GM23248 (cell line): ENCODE measurements around the gene SEMA6D. TPM values are rescaled to one million over a fixed set of nuclear protein-coding genes. Genes with fewer than 3 reads are reported as not detected.

Experiments used
- DNase-seq: peaks from one replicate; pipeline ENCODE4 v3.0.0-alpha.2; 2015
- H2AFZ ChIP-seq: fragments of 200-600 bp; sonication (generic); 2 replicates; pipeline ENCODE4 v1.6.1; 2016; ENCODE audit warnings: antibody characterized with exemption
- H3F3A ChIP-seq: fragments of 200-600 bp; sonication (generic); 2 replicates; pipeline ENCODE4 v1.6.1; 2016; ENCODE audit warnings: mild to moderate bottlenecking, antibody characterized with exemption, mixed run types; ENCODE audit not compliant: insufficient read depth
- H3K27ac ChIP-seq: fragments of 200-600 bp; sonication (generic); 2 replicates; pipeline ENCODE4 v1.5.1; 2016; ENCODE audit warnings: mild to moderate bottlenecking
- H3K27me3 ChIP-seq: fragments of 200-600 bp; sonication (generic); replicated peaks from 2 replicates; pipeline ENCODE4 v1.6.1; 2016; ENCODE audit warnings: mild to moderate bottlenecking; ENCODE audit not compliant: insufficient read depth
- H3K36me3 ChIP-seq: fragments of 200-600 bp; sonication (generic); 2 replicates; pipeline ENCODE4 v1.6.1; 2016; ENCODE audit warnings: low read depth, mild to moderate bottlenecking
- H3K4me1 ChIP-seq: fragments of 200-600 bp; sonication (generic); 2 replicates; pipeline ENCODE4 v1.6.1; 2016; ENCODE audit warnings: mild to moderate bottlenecking; ENCODE audit not compliant: insufficient read depth
- H3K4me2 ChIP-seq: fragments of 200-600 bp; sonication (generic); one replicate; pipeline ENCODE4 v1.6.1; 2016; ENCODE audit warnings: mild to moderate bottlenecking; ENCODE audit not compliant: unreplicated experiment
- H3K4me3 ChIP-seq: fragments of 200-600 bp; sonication (generic); 2 replicates; pipeline ENCODE4 v1.5.1; 2016; ENCODE audit warnings: mild to moderate bottlenecking
- H3K79me2 ChIP-seq: fragments of 200-600 bp; sonication (generic); 2 replicates; pipeline ENCODE4 v1.6.1; 2016; ENCODE audit warnings: mild to moderate bottlenecking; ENCODE audit not compliant: insufficient read depth
- H3K9ac ChIP-seq: fragments of 200-600 bp; sonication (generic); 2 replicates; pipeline ENCODE4 v1.6.1; 2016; ENCODE audit warnings: mild to moderate bottlenecking
- H3K9me2 ChIP-seq: fragments of 200-600 bp; sonication (generic); 2 replicates; pipeline ENCODE4 v1.6.1; 2016; ENCODE audit warnings: mixed run types, mild to moderate bottlenecking, moderate library complexity; ENCODE audit not compliant: insufficient read depth
- H3K9me3 ChIP-seq: fragments of 200-600 bp; sonication (generic); one replicate; pipeline ENCODE4 v1.6.1; 2017; ENCODE audit warnings: low read depth
- H4K20me1 ChIP-seq: fragments of 200-600 bp; sonication (generic); 2 replicates; pipeline ENCODE4 v1.6.0; 2016; ENCODE audit not compliant: insufficient read depth
- EZH2 ChIP-seq: fragments of 200-600 bp; sonication (generic); IDR thresholded peaks from 2 replicates; pipeline ENCODE4 v1.6.1; 2018; ENCODE audit warnings: antibody characterized with exemption, mild to moderate bottlenecking; ENCODE audit not compliant: insufficient read depth, poor library complexity, severe bottlenecking
- EZH2phosphoT487 ChIP-seq: fragments of 200-600 bp; sonication (generic); IDR thresholded peaks from 2 replicates; pipeline ENCODE4 v1.6.1; 2018; ENCODE audit warnings: antibody characterized with exemption, moderate library complexity, mild to moderate bottlenecking, low read depth; ENCODE audit not compliant: insufficient read depth
- WGBS, 2 experiments: methylation state at CpG; one replicate each; pipeline ENCODE4 v1.1.6; 2015 to 2017; ENCODE audit warnings: low lambda C conversion rate in 2 of 2, low coverage in 1 of 2; ENCODE audit errors: missing lambda C conversion rate in 2 of 2; 5-methylcytosine and 5-hydroxymethylcytosine counted together
- in situ Hi-C: fragments of 300-500 bp; cut with MboI; formaldehyde crosslinking; loops from 2 replicates; pipeline ENCODE4 v1.15.0; 2020
- polyA plus RNA-seq: library from polyadenylated mRNA; unstranded; fragments of >200 nt; fragmentation: Nextera tagmentation; extraction: Ambion mirVana; gene quantifications from 2 replicates; pipeline ENCODE4 v1.2.1, GENCODE V29; 2016
- total RNA-seq: library from RNA; depleted of rRNA; stranded (reverse); fragments of >200 nt; shearing (Covaris generic); gene quantifications from 2 replicates; pipeline ENCODE4 v1.2.3, GENCODE V29; 2014; rRNA removed

SEMA6D gene, protein sequence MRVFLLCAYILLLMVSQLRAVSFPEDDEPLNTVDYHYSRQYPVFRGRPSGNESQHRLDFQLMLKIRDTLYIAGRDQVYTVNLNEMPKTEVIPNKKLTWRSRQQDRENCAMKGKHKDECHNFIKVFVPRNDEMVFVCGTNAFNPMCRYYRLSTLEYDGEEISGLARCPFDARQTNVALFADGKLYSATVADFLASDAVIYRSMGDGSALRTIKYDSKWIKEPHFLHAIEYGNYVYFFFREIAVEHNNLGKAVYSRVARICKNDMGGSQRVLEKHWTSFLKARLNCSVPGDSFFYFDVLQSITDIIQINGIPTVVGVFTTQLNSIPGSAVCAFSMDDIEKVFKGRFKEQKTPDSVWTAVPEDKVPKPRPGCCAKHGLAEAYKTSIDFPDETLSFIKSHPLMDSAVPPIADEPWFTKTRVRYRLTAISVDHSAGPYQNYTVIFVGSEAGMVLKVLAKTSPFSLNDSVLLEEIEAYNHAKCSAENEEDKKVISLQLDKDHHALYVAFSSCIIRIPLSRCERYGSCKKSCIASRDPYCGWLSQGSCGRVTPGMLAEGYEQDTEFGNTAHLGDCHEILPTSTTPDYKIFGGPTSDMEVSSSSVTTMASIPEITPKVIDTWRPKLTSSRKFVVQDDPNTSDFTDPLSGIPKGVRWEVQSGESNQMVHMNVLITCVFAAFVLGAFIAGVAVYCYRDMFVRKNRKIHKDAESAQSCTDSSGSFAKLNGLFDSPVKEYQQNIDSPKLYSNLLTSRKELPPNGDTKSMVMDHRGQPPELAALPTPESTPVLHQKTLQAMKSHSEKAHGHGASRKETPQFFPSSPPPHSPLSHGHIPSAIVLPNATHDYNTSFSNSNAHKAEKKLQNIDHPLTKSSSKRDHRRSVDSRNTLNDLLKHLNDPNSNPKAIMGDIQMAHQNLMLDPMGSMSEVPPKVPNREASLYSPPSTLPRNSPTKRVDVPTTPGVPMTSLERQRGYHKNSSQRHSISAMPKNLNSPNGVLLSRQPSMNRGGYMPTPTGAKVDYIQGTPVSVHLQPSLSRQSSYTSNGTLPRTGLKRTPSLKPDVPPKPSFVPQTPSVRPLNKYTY
- total RNA-seq (1.4 TPM in 2 replicates), polyA plus RNA-seq (0.86 and 1.1 TPM in 2 replicates)

DNA sequence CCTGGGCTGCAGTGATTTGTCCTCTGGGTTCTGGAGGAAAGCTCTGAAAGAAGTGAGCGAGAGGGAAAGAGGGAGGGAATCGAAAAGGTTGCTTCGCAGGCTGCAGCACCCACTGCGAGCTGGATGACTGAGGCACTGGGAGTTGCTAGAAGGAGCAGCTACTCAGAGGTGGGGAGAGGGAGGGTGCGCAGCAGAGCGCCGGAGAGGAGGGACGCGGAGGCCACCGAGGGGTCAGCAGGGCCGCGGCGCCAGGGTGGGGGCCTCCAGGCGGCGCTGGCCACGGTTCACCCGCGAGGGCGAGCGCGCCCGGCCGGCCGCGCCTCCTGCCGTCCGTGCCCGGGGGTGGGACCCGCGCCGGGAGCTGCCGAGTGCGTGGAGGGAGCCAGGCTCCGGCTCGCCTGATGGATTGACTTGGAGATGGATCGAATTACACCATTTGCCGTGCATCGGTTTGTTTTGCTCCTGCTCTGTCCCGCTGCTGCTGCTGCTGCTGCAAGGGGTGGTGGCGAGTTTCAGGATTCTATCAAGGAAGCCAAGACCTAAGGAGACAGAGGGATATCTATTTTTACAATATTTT lies at the start of gene SEMA6D:
SEMA6D (plus strand) TSS at position 470 of the 577 bp plus-strand sequence. CDS start 42,294 bp downstream, outside the sequence.
- H3K9ac ChIP-seq, result peak within 1 kb of the TSS; percentile 67
- TF ChIP-seq EZH2phosphoT487, result no peak
- TF ChIP-seq EZH2, result no peak
- H3K27ac ChIP-seq, result peak within 1 kb of the TSS; percentile 25

DNA sequence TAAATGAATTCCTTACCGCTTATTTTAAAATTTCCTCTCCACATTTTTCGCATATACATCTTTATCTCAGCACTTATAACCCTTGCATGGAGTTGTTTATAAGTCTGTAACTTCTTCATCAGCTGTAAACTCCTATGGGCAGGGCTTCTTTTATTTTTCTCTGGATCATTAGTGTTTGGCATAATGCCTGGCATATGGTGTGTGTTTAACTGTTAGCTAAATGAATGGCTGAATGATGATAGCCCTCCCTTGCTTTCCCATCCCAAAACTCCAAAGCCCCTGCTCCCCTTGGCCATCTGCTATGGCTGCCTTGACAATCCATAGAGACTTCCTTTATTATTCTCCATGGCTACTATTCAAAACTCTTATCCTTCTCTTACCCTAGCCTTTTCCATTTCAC lies 48.1 kb upstream of the SEMA6D start:
- 55 to 69% methylated on average over 2 of the region's 2 CpGs for WGBS, 2 experiments
- Histone ChIP-seq H3K27me3 (no peaks in the 10 kb centered on the region), H3K9me2 (no peaks in the 10 kb centered on the region), H3K36me3 (no peaks in the 10 kb centered on the region), H3K4me2 (no peak overlapping the region), H3K79me2 (no peaks in the 10 kb centered on the region), H3K9ac (no peak overlapping the region), H3K9me3 (no peaks in the 10 kb centered on the region), H4K20me1 (no peaks in the 10 kb centered on the region), H2AFZ (no peak overlapping the region), H3F3A (peaks cover 12% of the 10 kb centered on the region), H3K4me1 (peaks cover 19% of the 10 kb centered on the region), H3K27ac (no peak overlapping the region), H3K4me3 (no peak overlapping the region)
- in situ Hi-C loops, result no loop called here
- no peak for DNase-seq
- no peak for TF ChIP-seq EZH2
- TF ChIP-seq EZH2phosphoT487, result no peak

More for the DNA sequence above, at the start of gene SEMA6D:
- in situ Hi-C loops, result no loop called here
- peaks cover 9% of the 10 kb centered on the region for H3F3A ChIP-seq
- H3K4me2 ChIP-seq, result peak within 1 kb of the TSS; percentile 89
- peak within 1 kb of the TSS; percentile 84 for H2AFZ ChIP-seq
- no peaks in the 10 kb centered on the region for H3K9me3 ChIP-seq
- H3K4me1 ChIP-seq, result 0 out of 2 replicates have a peak, but pooled peaks cover 5% of the 10 kb centered on the region
- no peaks in the 10 kb centered on the region for H4K20me1 ChIP-seq
- H3K9me2 ChIP-seq, result no peaks in the 10 kb centered on the region
- H3K27me3 ChIP-seq, result no peaks in the 10 kb centered on the region
- DNase-seq, result peak; percentile 87
- H3K36me3 ChIP-seq, result no peaks in the 10 kb centered on the region
- H3K4me3 ChIP-seq, result peak within 1 kb of the TSS; percentile 78
- WGBS, 2 experiments, result 1 to 3% methylated on average over 37 to 40 of the region's 40 CpGs
- no peaks in the 10 kb centered on the region for H3K79me2 ChIP-seq

DNA sequence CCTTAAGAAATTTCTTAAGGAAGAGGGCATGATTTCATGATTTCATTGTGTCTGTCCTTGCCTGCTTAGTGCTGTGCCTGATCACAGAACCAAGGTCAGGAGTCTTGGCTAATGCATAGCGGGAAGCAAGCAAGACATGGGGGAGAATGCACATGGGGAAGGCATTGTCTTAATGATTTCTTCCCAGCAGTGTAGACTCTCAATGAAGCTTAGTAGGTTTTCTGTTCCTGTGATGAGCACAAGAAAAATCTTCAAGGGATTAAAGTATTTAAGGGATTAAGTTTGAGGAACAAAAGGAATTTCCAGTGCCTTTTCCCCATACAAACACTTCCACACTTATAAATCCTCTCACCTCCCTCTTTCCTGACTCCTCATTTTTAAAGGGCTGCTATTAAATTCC lies 46.9 kb upstream of the SEMA6D start:
- 90 to 96% methylated on average over 1 of the region's 1 CpG for WGBS, 2 experiments
- no peak for DNase-seq
- Histone ChIP-seq H3K9me3 (no peaks in the 10 kb centered on the region), H3K9me2 (no peaks in the 10 kb centered on the region), H3K4me3 (no peak overlapping the region), H3F3A (peaks cover 8% of the 10 kb centered on the region), H2AFZ (no peak overlapping the region), H3K27ac (no peak overlapping the region), H4K20me1 (no peaks in the 10 kb centered on the region), H3K27me3 (no peaks in the 10 kb centered on the region), H3K4me1 (peaks cover 15% of the 10 kb centered on the region), H3K36me3 (no peaks in the 10 kb centered on the region), H3K79me2 (no peaks in the 10 kb centered on the region), H3K4me2 (no peak overlapping the region), H3K9ac (no peak overlapping the region)
- in situ Hi-C loops, result no loop called here
- TF ChIP-seq EZH2phosphoT487 (no peak), EZH2 (no peak)

- Histone ChIP-seq H3K36me3 (no peaks in the 10 kb centered on the region), H2AFZ (no peak overlapping the region), H3K27me3 (no peaks in the 10 kb centered on the region), H3K4me3 (no peak overlapping the region), H3K4me2 (no peak overlapping the region), H3K9ac (no peak overlapping the region), H4K20me1 (no peaks in the 10 kb centered on the region), H3K27ac (no peak overlapping the region), H3K4me1 (no peaks in the 10 kb centered on the region), H3K79me2 (no peaks in the 10 kb centered on the region), H3K9me2 (no peaks in the 10 kb centered on the region), H3K9me3 (no peaks in the 10 kb centered on the region), H3F3A (no peaks in the 10 kb centered on the region)
- WGBS, 2 experiments, result 40 to 47% methylated on average over 5 of the region's 5 CpGs
- in situ Hi-C loops, result no loop called here
- DNase-seq, result no peak
- TF ChIP-seq EZH2 (no peak), EZH2phosphoT487 (no peak)
These were observed 44.0 kb upstream of the SEMA6D start for GRCh38 chr15:47673232-47673761.
